Liver (tissue), 9 donors: Measurements from ENCODE around the gene ZC3HAV1. TPM values are rescaled to one million over a fixed set of nuclear protein-coding genes. Genes with fewer than 3 reads are reported as not detected.

ENCODE experiments used
- DNase-seq: peaks from one replicate; pipeline ENCODE4 v3.0.0-alpha.2; 2017; ENCODE audit warnings: low spot score
- H3K27ac ChIP-seq, 2 donors: one replicate each; pipeline ENCODE4 v1.7.0; 2013; ENCODE audit warnings: inconsistent platforms in 2 of 2, low read length in 2 of 2, control low read depth in 1 of 2, low read depth in 1 of 2, mild to moderate bottlenecking in 1 of 2
- H3K27me3 ChIP-seq, 4 donors: one replicate each; pipeline versions ENCODE4 v1.6.1 to v1.7.0; 2013; ENCODE audit warnings: low read length in 3 of 4, inconsistent platforms in 1 of 4, mild to moderate bottlenecking in 1 of 4, moderate library complexity in 1 of 4; ENCODE audit not compliant: control insufficient read depth in 4 of 4, insufficient read depth in 4 of 4
- H3K36me3 ChIP-seq, 4 donors: one replicate each; pipeline versions ENCODE4 v1.6.1 to v1.7.0; 2013; ENCODE audit warnings: low read length in 3 of 4, mild to moderate bottlenecking in 3 of 4, low read depth in 1 of 4, moderate library complexity in 1 of 4; ENCODE audit not compliant: control insufficient read depth in 4 of 4, insufficient read depth in 3 of 4
- H3K4me1 ChIP-seq, 4 donors: one replicate each; pipeline versions ENCODE4 v1.6.1 to v1.7.0; 2013; ENCODE audit warnings: low read length in 3 of 4, mild to moderate bottlenecking in 3 of 4, moderate library complexity in 1 of 4; ENCODE audit not compliant: control insufficient read depth in 4 of 4, insufficient read depth in 4 of 4
- H3K4me3 ChIP-seq, 3 donors: one replicate each; pipeline versions ENCODE4 v1.6.1 to v1.7.0; 2013; ENCODE audit warnings: low read length in 3 of 3, control low read depth in 1 of 3, low read depth in 1 of 3, mild to moderate bottlenecking in 1 of 3
- H3K9ac ChIP-seq, 2 donors: one replicate each; pipeline ENCODE4 v1.7.0; 2013; ENCODE audit warnings: low read length in 2 of 2, mild to moderate bottlenecking in 2 of 2, moderate library complexity in 2 of 2, control low read depth in 1 of 2, low read depth in 1 of 2
- H3K9me3 ChIP-seq, 4 donors: one replicate each; pipeline versions ENCODE4 v1.6.1 to v1.7.0; 2013; ENCODE audit warnings: low read length in 3 of 4; ENCODE audit not compliant: control insufficient read depth in 4 of 4
- ATF3 ChIP-seq: IDR thresholded peaks from 2 replicates; pipeline ENCODE4 v1.6.1; 2016; ENCODE audit warnings: antibody characterized with exemption
- CTCF ChIP-seq: fragments of 150-350 bp; IDR thresholded peaks from 2 replicates; pipeline ENCODE4 v1.5.1; 2017; ENCODE audit warnings: improper control_type of control experiment, low read depth, low read length; ENCODE audit not compliant: missing input control
- EGR1 ChIP-seq, 2 donors: IDR thresholded peaks; 2 replicates each; pipeline ENCODE4 v1.6.1; 2016 to 2018; ENCODE audit warnings: antibody characterized with exemption in 2 of 2, low read depth in 2 of 2
- FOXA1 ChIP-seq: IDR thresholded peaks from 2 replicates; pipeline ENCODE4 v1.6.1; 2016; ENCODE audit warnings: antibody characterized with exemption
- FOXA2 ChIP-seq: IDR thresholded peaks from 2 replicates; pipeline ENCODE4 v1.6.1; 2016; ENCODE audit warnings: antibody characterized with exemption
- GABPA ChIP-seq, 2 donors: IDR thresholded peaks in 1 of 2; conservative IDR thresholded peaks in 1 of 2; 2 replicates each; pipeline ENCODE4 v1.6.1; 2016; ENCODE audit warnings: antibody characterized with exemption in 2 of 2, mild to moderate bottlenecking in 1 of 2, moderate library complexity in 1 of 2
- HNF4A ChIP-seq, 2 donors: conservative IDR thresholded peaks; 2 replicates each; pipeline ENCODE4 v1.6.1; 2016; ENCODE audit warnings: antibody characterized with exemption in 2 of 2, mild to moderate bottlenecking in 2 of 2
- HNF4G ChIP-seq: IDR thresholded peaks from 2 replicates; pipeline ENCODE4 v1.6.1; 2016; ENCODE audit warnings: antibody characterized with exemption
- MAX ChIP-seq: IDR thresholded peaks from 2 replicates; pipeline ENCODE4 v1.6.1; 2016; ENCODE audit warnings: antibody characterized with exemption
- NR2F2 ChIP-seq: IDR thresholded peaks from 2 replicates; pipeline ENCODE4 v1.6.1; 2016; ENCODE audit warnings: antibody characterized with exemption
- REST ChIP-seq: IDR thresholded peaks from 2 replicates; pipeline ENCODE4 v1.6.1; 2016; ENCODE audit warnings: antibody characterized with exemption, mild to moderate bottlenecking
- RXRA ChIP-seq, 2 donors: IDR thresholded peaks; 2 replicates each; pipeline ENCODE4 v1.6.1; 2017 to 2018; ENCODE audit warnings: antibody characterized with exemption in 2 of 2, mild to moderate bottlenecking in 1 of 2
- TAF1 ChIP-seq: conservative IDR thresholded peaks from 2 replicates; pipeline ENCODE4 v1.6.1; 2016; ENCODE audit warnings: antibody characterized with exemption, mild to moderate bottlenecking
- YY1 ChIP-seq: IDR thresholded peaks from 2 replicates; pipeline ENCODE4 v1.6.1; 2016; ENCODE audit warnings: antibody characterized with exemption, mild to moderate bottlenecking
- ZBTB33 ChIP-seq: IDR thresholded peaks from 2 replicates; pipeline ENCODE4 v1.6.1; 2016; ENCODE audit warnings: antibody characterized with exemption
- WGBS: extraction: QIAGEN DNeasy Blood & Tissue Kit; methylation state at CpG from one replicate; pipeline ENCODE4 v1.1.7; 2013; 5-methylcytosine and 5-hydroxymethylcytosine counted together
- polyA plus RNA-seq, 2 donors: library from polyadenylated mRNA; stranded (reverse) in 1 of 2; unstranded in 1 of 2; fragments of 200-250 nt in 1 of 2; fragments of >200 nt in 1 of 2; fragmentation: Nextera tagmentation in 1 of 2; extraction: Ambion mirVana in 1 of 2; gene quantifications; one replicate each; pipeline versions ENCODE4 v1.2.1 to v1.2.3, GENCODE V29; 2013 to 2015
- total RNA-seq, 2 donors: library from RNA; depleted of rRNA; stranded (reverse); fragments of >200 nt; gene quantifications; one replicate each; pipeline ENCODE4 v1.2.3, GENCODE V29; 2014
- donor health status: healthy.
- donor health status: healthy.
- donor health status: healthy.
- donor health status: healthy.
- donor health status: healthy.

Gene ZC3HAV1
- total and polyA plus RNA-seq, 4 donors: 6.6 to 40.5 (median 16.5) TPM

GRCh38 chr7:139022286-139022685, 87.2 kb downstream of the ZC3HAV1 start (continued):
- no peak for TF ChIP-seq ZBTB33
- no peak for TF ChIP-seq RXRA (IDR thresholded peaks at IDR 0.05)
- no peak for TF ChIP-seq ATF3
- no peak for TF ChIP-seq TAF1
- no peak for TF ChIP-seq HNF4G
- no peak for TF ChIP-seq FOXA2
- no peak for TF ChIP-seq MAX
- TF ChIP-seq FOXA1: no peak
- TF ChIP-seq HNF4A (conservative IDR thresholded peaks at IDR 0.05): no peak
- no peak for TF ChIP-seq EGR1 (IDR thresholded peaks at IDR 0.05; ENCODE audit: low read depth in 2 of 2)

GRCh38 chr7:139018910-139019309, 90.6 kb downstream of the ZC3HAV1 start:
- TF ChIP-seq FOXA2 (no peak), TAF1 (no peak), HNF4G (no peak), CTCF (no peak), YY1 (no peak), GABPA (IDR thresholded peaks at IDR 0.05 in 1 of 2, conservative IDR thresholded peaks at IDR 0.05 in 1 of 2) (no peak), REST (no peak), FOXA1 (no peak), ZBTB33 (no peak), MAX (no peak), NR2F2 (no peak), EGR1 (IDR thresholded peaks at IDR 0.05; ENCODE audit: low read depth in 2 of 2) (no peak), ATF3 (no peak), RXRA (IDR thresholded peaks at IDR 0.05) (no peak), HNF4A (conservative IDR thresholded peaks at IDR 0.05) (no peak)
- no peak for DNase-seq
- H3K27me3 ChIP-seq: no peaks in the 10 kb centered on the region

More at GRCh38 chr7:139018910-139019309, 90.6 kb downstream of the ZC3HAV1 start:
- Histone ChIP-seq H3K4me1 (no peaks in the 10 kb centered on the region), H3K27ac (no peak overlapping the region), H3K36me3 (no peaks in the 10 kb centered on the region), H3K9ac (no peak overlapping the region), H3K9me3 (no peaks in the 10 kb centered on the region), H3K4me3 (no peak overlapping the region)
- WGBS: 82% methylated on average over 3 of the region's 3 CpGs
